Suprapubic skin (tissue), 3 donors: Measurements from ENCODE around the gene PLCL1.

Experiments used
- POLR2AphosphoS5 ChIP-seq, 3 donors: sonication (generic); formaldehyde crosslinking; IDR thresholded peaks; one replicate each; pipeline ENCODE4 v1.6.1; 2017; ENCODE audit warnings: antibody characterized with exemption in 3 of 3
- TF ChIP-seq, protein P1 (sequence below), 2 donors: fragments of 200-600 bp in 1 of 2; fragments of 450-650 bp in 1 of 2; sonication (generic) in 1 of 2; IDR thresholded peaks; one replicate each; pipeline ENCODE4 v1.5.1; 2016 to 2019; ENCODE audit warnings: antibody characterized with exemption in 2 of 2, mild to moderate bottlenecking in 1 of 2, moderate library complexity in 1 of 2

DNA sequence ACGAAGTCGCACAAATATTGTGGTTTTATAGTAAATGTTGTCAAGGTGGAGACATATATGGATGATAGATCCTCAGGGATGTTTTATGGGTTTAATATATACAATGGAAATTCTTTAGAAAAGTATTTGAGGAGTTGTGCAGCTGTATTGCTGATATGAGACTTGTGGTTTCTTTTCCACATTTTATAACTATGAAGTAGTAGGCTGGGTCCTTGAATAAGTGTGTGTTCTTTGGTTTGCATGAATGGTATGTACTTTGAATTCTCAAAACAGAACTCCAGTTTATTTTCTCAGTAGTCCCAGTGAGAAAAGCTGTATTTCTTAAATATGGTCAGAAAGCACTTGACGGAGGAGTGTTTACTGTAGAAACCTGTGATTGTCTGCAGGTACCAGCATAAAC is 42.4 kb downstream of the PLCL1 start:
- TF ChIP-seq, protein P1, sequence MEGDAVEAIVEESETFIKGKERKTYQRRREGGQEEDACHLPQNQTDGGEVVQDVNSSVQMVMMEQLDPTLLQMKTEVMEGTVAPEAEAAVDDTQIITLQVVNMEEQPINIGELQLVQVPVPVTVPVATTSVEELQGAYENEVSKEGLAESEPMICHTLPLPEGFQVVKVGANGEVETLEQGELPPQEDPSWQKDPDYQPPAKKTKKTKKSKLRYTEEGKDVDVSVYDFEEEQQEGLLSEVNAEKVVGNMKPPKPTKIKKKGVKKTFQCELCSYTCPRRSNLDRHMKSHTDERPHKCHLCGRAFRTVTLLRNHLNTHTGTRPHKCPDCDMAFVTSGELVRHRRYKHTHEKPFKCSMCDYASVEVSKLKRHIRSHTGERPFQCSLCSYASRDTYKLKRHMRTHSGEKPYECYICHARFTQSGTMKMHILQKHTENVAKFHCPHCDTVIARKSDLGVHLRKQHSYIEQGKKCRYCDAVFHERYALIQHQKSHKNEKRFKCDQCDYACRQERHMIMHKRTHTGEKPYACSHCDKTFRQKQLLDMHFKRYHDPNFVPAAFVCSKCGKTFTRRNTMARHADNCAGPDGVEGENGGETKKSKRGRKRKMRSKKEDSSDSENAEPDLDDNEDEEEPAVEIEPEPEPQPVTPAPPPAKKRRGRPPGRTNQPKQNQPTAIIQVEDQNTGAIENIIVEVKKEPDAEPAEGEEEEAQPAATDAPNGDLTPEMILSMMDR (IDR thresholded peaks at IDR 0.05), result no peak
- no peak for TF ChIP-seq POLR2AphosphoS5 (IDR thresholded peaks at IDR 0.05)
